Retinal pigment epithelial cell (primary cell): ENCODE measurements around the gene PCARE.

Experiments
- DNase-seq: peaks from one replicate; pipeline ENCODE4 v3.0.0-alpha.2; 2010; ENCODE audit warnings: low read depth
- H3K4me3 ChIP-seq: 2 replicates; pipeline ENCODE4 v1.5.1; 2011; ENCODE audit warnings: mild to moderate bottlenecking, low read length, control low read depth, moderate library complexity
- TF ChIP-seq, protein P1 (sequence below): conservative IDR thresholded peaks from 2 replicates; pipeline ENCODE4 v1.5.1; 2011; ENCODE audit warnings: low read depth, low read length, control low read depth, inconsistent platforms

PCARE gene

DNA sequence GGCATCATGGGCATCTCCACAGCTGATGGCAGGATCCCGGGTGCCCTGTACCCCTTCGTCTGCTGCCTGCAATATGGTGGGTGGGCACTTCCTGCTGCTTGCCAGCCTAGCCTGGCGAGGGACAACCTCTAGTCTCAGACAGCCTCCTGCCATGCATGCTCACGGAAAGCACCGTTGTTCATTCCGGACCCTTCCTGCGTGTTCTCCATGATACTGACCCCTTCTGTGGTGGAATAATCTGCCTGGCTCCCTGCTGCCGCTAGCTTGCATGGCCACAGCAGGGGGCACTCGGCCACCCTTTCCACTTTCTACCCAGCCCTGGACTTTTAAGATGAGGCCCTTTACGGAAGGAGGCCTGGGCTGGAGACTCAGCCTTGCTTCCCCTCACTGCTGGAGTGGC, 12.0 kb downstream of the PCARE start:
- TF ChIP-seq, protein P1, sequence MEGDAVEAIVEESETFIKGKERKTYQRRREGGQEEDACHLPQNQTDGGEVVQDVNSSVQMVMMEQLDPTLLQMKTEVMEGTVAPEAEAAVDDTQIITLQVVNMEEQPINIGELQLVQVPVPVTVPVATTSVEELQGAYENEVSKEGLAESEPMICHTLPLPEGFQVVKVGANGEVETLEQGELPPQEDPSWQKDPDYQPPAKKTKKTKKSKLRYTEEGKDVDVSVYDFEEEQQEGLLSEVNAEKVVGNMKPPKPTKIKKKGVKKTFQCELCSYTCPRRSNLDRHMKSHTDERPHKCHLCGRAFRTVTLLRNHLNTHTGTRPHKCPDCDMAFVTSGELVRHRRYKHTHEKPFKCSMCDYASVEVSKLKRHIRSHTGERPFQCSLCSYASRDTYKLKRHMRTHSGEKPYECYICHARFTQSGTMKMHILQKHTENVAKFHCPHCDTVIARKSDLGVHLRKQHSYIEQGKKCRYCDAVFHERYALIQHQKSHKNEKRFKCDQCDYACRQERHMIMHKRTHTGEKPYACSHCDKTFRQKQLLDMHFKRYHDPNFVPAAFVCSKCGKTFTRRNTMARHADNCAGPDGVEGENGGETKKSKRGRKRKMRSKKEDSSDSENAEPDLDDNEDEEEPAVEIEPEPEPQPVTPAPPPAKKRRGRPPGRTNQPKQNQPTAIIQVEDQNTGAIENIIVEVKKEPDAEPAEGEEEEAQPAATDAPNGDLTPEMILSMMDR = no peak
- DNase-seq = no peak
- H3K4me3 ChIP-seq = no peak overlapping the region

GRCh38 chr2:29061616-29062015, 12.7 kb downstream of the PCARE start:
- TF ChIP-seq, protein P1 = no peak
- no peak overlapping the region for H3K4me3 ChIP-seq
- DNase-seq = no peak

GRCh38 chr2:29061176-29061575, 13.1 kb downstream of the PCARE start:
- no peak overlapping the region for H3K4me3 ChIP-seq
- TF ChIP-seq, protein P1 = no peak
- DNase-seq = no peak

GRCh38 chr2:29060441-29060840, 13.9 kb downstream of the PCARE start:
- DNase-seq = no peak
- no peak overlapping the region for H3K4me3 ChIP-seq
- TF ChIP-seq, protein P1 = no peak

DNA sequence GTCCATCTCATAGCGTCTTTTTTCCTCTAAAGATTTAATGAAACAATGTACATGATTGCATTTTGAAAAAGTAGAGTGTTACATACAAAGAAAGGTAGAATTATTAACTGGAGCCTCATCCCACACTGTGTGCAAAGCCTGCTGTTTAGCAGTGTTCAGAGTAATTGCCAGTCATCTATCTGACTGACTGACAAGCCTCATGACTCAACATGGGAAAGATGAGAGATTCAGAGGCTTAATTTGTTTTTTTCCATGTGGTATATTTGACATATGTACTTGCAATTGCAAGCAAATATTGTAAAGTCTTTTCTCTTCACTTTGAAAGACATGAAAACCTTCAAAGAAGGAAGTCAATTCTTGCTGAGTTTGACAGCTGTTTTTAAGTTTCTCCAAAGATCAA, 14.7 kb downstream of the PCARE start:
- no peak for DNase-seq
- TF ChIP-seq, protein P1 = no peak
- no peak overlapping the region for H3K4me3 ChIP-seq

GRCh38 chr2:29057006-29057405, 17.3 kb downstream of the PCARE start:
- DNase-seq = no peak
- TF ChIP-seq, protein P1 = no peak
- no peak overlapping the region for H3K4me3 ChIP-seq

GRCh38 chr2:29056452-29056851, 17.9 kb downstream of the PCARE start:
- DNase-seq = no peak
- TF ChIP-seq, protein P1 = no peak
- H3K4me3 ChIP-seq = no peak overlapping the region
